MM.1S (cell line): ENCODE results near the gene THBS3.
A peak's percentile ranks its signal among the peaks of the same experiment; 100 is the strongest.
"Not testable (repeated sequence)": the region's sequence is repeated elsewhere in the genome, so short reads cannot be mapped to it uniquely, and the experiment has no call there.

Experiments
- DNase-seq: peaks from one replicate; pipeline ENCODE4 v3.0.0-alpha.2; 2015
- H2AFZ ChIP-seq: fragments of 300-600 bp; sonication (generic); 2 replicates; pipeline ENCODE4 v1.6.0; 2016; ENCODE audit warnings: antibody characterized with exemption, low read length
- H3F3A ChIP-seq: fragments of 300-600 bp; sonication (generic); 2 replicates; pipeline ENCODE4 v1.6.1; 2016; ENCODE audit warnings: mild to moderate bottlenecking, antibody characterized with exemption, low read length, moderate library complexity, mixed read lengths; ENCODE audit not compliant: insufficient read depth
- H3K27ac ChIP-seq: fragments of 300-600 bp; sonication (generic); 2 replicates; pipeline ENCODE4 v1.5.1; 2016; ENCODE audit warnings: mild to moderate bottlenecking, low read length
- H3K27me3 ChIP-seq: fragments of 300-600 bp; sonication (generic); replicated peaks from 2 replicates; pipeline ENCODE4 v1.6.0; 2016; ENCODE audit warnings: low read length; ENCODE audit not compliant: insufficient read depth
- H3K36me3 ChIP-seq: fragments of 300-600 bp; sonication (generic); replicated peaks from 2 replicates; pipeline ENCODE4 v1.6.1; 2016; ENCODE audit warnings: mild to moderate bottlenecking, low read length, mixed read lengths; ENCODE audit not compliant: insufficient read depth
- H3K4me1 ChIP-seq: fragments of 300-600 bp; sonication (generic); 2 replicates; pipeline ENCODE4 v1.6.1; 2016; ENCODE audit warnings: low read length, mixed read lengths
- H3K4me2 ChIP-seq: fragments of 300-600 bp; sonication (generic); 2 replicates; pipeline ENCODE4 v1.6.0; 2016; ENCODE audit warnings: low read depth, low read length
- H3K4me3 ChIP-seq: fragments of 300-600 bp; sonication (generic); 2 replicates; pipeline ENCODE4 v1.5.1; 2016; ENCODE audit warnings: low read length, mixed read lengths
- H3K79me2 ChIP-seq: fragments of 300-600 bp; sonication (generic); 2 replicates; pipeline ENCODE4 v1.6.1; 2016; ENCODE audit warnings: mixed run types, low read length, mixed read lengths
- H3K9ac ChIP-seq: fragments of 300-600 bp; sonication (generic); 2 replicates; pipeline ENCODE4 v1.6.1; 2016; ENCODE audit warnings: low read length, mixed read lengths
- H3K9me2 ChIP-seq: fragments of 300-600 bp; sonication (generic); replicated peaks from 2 replicates; pipeline ENCODE4 v1.6.1; 2016; ENCODE audit warnings: mild to moderate bottlenecking, low read length, mixed read lengths; ENCODE audit not compliant: insufficient read depth
- H3K9me3 ChIP-seq: fragments of 300-600 bp; sonication (generic); replicated peaks from 2 replicates; pipeline ENCODE4 v1.6.1; 2016; ENCODE audit warnings: mild to moderate bottlenecking, low read length, mixed read lengths; ENCODE audit not compliant: insufficient read depth
- H4K20me1 ChIP-seq: fragments of 300-600 bp; sonication (generic); 2 replicates; pipeline ENCODE4 v1.6.1; 2016; ENCODE audit warnings: mild to moderate bottlenecking, low read length, moderate library complexity, mixed read lengths; ENCODE audit not compliant: insufficient read depth
- CTCF ChIP-seq: fragments of 300-600 bp; sonication (generic); IDR thresholded peaks from 2 replicates; pipeline ENCODE4 v1.5.1; 2016; ENCODE audit warnings: antibody characterized with exemption, low read length, mixed read lengths
- EZH2 ChIP-seq: fragments of 300-600 bp; sonication (generic); optimal IDR thresholded peaks from 2 replicates; pipeline ENCODE3; 2017; ENCODE audit warnings: low read depth, mild to moderate bottlenecking, antibody characterized with exemption, low read length, mixed read lengths
- EZH2phosphoT487 ChIP-seq: fragments of 300-600 bp; sonication (generic); IDR thresholded peaks from 2 replicates; pipeline ENCODE4 v1.6.1; 2018; ENCODE audit warnings: antibody characterized with exemption, low read length

THBS3 gene

GRCh38 chr1:155219592-155220031, 11.9 kb upstream of the THBS3 start:
- H3K9ac ChIP-seq: no peak overlapping the region
- H3K4me2 ChIP-seq: peak overlapping the region; percentile 16; the same call in 1 of the 2 replicates
- no peak overlapping the region for H3K4me3 ChIP-seq

GRCh38 chr1:155218854-155219591, 11.3 kb upstream of the THBS3 start:
- no peak overlapping the region for H3K9ac ChIP-seq
- peak overlapping the region; percentile 16; the same call in 1 of the 2 replicates for H3K4me2 ChIP-seq
- no peaks in the 10 kb centered on the region for H4K20me1 ChIP-seq
- no peaks in the 10 kb centered on the region for H3K9me3 ChIP-seq
- no peaks in the 10 kb centered on the region for H3K79me2 ChIP-seq
- H3K36me3 ChIP-seq: no peaks in the 10 kb centered on the region
- TF ChIP-seq EZH2 (no peak), CTCF (no peak), EZH2phosphoT487 (no peak)
- H3K4me3 ChIP-seq: no peak overlapping the region
- H3K27me3 ChIP-seq: no peaks in the 10 kb centered on the region
- H3F3A ChIP-seq: 0 out of 2 replicates have a peak, but pooled peaks cover 6% of the 10 kb centered on the region
- peak overlapping the region; percentile 32 for H2AFZ ChIP-seq
- H3K9me2 ChIP-seq: no peaks in the 10 kb centered on the region
- no peak overlapping the region for H3K27ac ChIP-seq
- peaks cover 6% of the 10 kb centered on the region; the same call in 1 of the 2 replicates for H3K4me1 ChIP-seq
- peak; percentile 42 for DNase-seq

More at GRCh38 chr1:155219592-155220031, 11.9 kb upstream of the THBS3 start:
- no peak for TF ChIP-seq CTCF
- no peak for TF ChIP-seq EZH2
- no peak for TF ChIP-seq EZH2phosphoT487
- H3K27me3 ChIP-seq: no peaks in the 10 kb centered on the region
- no peaks in the 10 kb centered on the region for H3K36me3 ChIP-seq
- no peak for DNase-seq
- no peaks in the 10 kb centered on the region for H3K9me3 ChIP-seq
- H3F3A ChIP-seq: peaks cover 6% of the 10 kb centered on the region; the same call in 1 of the 2 replicates
- H3K4me1 ChIP-seq: peaks cover 6% of the 10 kb centered on the region; the same call in 1 of the 2 replicates
- H3K27ac ChIP-seq: no peak overlapping the region
- H3K79me2 ChIP-seq: no peaks in the 10 kb centered on the region
- peak overlapping the region; percentile 32 for H2AFZ ChIP-seq
- H4K20me1 ChIP-seq: no peaks in the 10 kb centered on the region
- no peaks in the 10 kb centered on the region for H3K9me2 ChIP-seq

GRCh38 chr1:155214702-155215101, 7.0 kb upstream of the THBS3 start:
- not testable (repeated sequence) for H3K4me3 ChIP-seq, H3K4me2 ChIP-seq, H4K20me1 ChIP-seq, H3K9ac ChIP-seq, H3K9me3 ChIP-seq, H3K27me3 ChIP-seq, H3K27ac ChIP-seq, H2AFZ ChIP-seq, H3K4me1 ChIP-seq, H3K9me2 ChIP-seq, H3K36me3 ChIP-seq, DNase-seq, H3K79me2 ChIP-seq, H3F3A ChIP-seq

- not testable (repeated sequence) for H3K9me3 ChIP-seq, DNase-seq, H4K20me1 ChIP-seq, H3K4me2 ChIP-seq, H3K27ac ChIP-seq, H3K79me2 ChIP-seq, H3K9me2 ChIP-seq, H3K4me3 ChIP-seq, H2AFZ ChIP-seq, H3K9ac ChIP-seq, H3K36me3 ChIP-seq, H3K27me3 ChIP-seq
- Histone ChIP-seq H3F3A (peaks cover 10% of the 10 kb centered on the region), H3K4me1 (peaks cover 11% of the 10 kb centered on the region)
Measured at GRCh38 chr1:155212051-155212440, 4.3 kb upstream of the THBS3 start.

- H2AFZ ChIP-seq, H3K36me3 ChIP-seq, H3K4me3 ChIP-seq, H3K4me2 ChIP-seq, H3K27ac ChIP-seq, H3K79me2 ChIP-seq, H3K9me2 ChIP-seq, H4K20me1 ChIP-seq, DNase-seq, H3K27me3 ChIP-seq, H3K9me3 ChIP-seq, H3K9ac ChIP-seq: not testable (repeated sequence)
- Histone ChIP-seq H3K4me1 (peaks cover 13% of the 10 kb centered on the region), H3F3A (peaks cover 10% of the 10 kb centered on the region)
Measured at GRCh38 chr1:155211381-155212050, 3.8 kb upstream of the THBS3 start.
